IPS-18a (cell line): ENCODE results near the gene CALCOCO1.

ENCODE experiments used
- H3K27ac ChIP-seq: one replicate; pipeline ENCODE4 v1.5.1; 2013; ENCODE audit warnings: low read length
- H3K27me3 ChIP-seq: one replicate; pipeline ENCODE4 v1.6.1; 2013; ENCODE audit warnings: mild to moderate bottlenecking, low read length; ENCODE audit not compliant: control insufficient read depth, insufficient read depth
- H3K36me3 ChIP-seq: one replicate; pipeline ENCODE4 v1.6.1; 2013; ENCODE audit warnings: low read depth, low read length; ENCODE audit not compliant: control insufficient read depth
- H3K4me1 ChIP-seq: one replicate; pipeline ENCODE4 v1.6.1; 2013; ENCODE audit warnings: low read depth, low read length; ENCODE audit not compliant: control insufficient read depth
- H3K4me3 ChIP-seq: one replicate; pipeline ENCODE4 v1.5.1; 2013; ENCODE audit warnings: low read length
- H3K9ac ChIP-seq: one replicate; pipeline ENCODE4 v1.6.1; 2013; ENCODE audit warnings: mild to moderate bottlenecking, low read length, moderate library complexity
- H3K9me3 ChIP-seq: one replicate; pipeline ENCODE4 v1.6.1; 2013; ENCODE audit warnings: low read depth, low read length; ENCODE audit not compliant: control insufficient read depth

The CALCOCO1 gene

DNA sequence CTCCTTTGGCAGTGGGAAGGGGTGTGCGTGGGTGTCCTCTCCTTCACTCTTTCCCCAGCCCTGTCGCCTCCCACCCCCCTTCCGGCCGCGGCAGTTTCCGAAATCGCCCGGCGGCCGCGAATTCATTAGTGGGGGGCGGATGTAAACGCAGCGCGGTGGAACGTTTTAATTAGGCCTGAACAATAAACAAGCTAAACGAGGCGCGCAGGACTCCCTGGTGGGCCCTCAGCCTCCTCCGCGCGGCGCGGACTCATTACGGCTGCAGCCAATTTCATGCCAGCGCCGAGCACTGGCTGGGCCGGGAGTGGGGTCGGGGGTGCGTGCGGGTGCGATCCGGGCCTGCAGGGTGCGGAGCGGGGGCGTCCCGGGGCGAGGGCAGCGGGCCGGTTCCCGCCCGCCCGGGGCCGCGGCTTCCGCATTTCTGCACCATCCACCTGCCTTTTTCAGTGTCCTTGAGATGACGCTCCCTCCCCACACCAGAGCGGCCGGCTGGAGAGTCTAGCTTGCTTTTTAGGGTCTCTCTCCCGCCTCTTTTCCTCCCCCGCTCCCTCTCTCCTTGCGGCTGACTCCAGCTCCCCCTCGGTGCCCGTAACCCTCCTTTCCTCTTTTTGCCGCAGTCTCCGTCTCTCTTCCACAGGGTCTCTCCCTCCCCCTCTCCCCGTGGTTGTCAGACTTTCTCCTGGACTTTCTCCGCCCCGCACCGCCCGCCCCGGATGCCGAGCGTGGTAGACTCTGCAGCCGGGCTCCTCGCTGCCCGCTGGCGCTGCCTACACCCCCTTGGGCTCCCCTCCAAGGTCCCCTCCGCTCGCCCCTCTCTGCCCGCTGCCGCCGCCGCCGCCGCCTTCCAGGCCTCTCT is 24.3 kb upstream of the CALCOCO1 start, which contains the start of gene CISTR:
Gene CISTR (minus strand): TSS at position 644 of the 856 bp plus-strand sequence.
- Histone ChIP-seq H3K9ac (peak within 1 kb of the TSS; percentile 12), H3K4me1 (peaks cover 35% of the 10 kb centered on the region), H3K4me3 (peak within 1 kb of the TSS; percentile 64), H3K27ac (no peak within 1 kb of the TSS), H3K9me3 (no peaks in the 10 kb centered on the region), H3K36me3 (no peaks in the 10 kb centered on the region), H3K27me3 (peaks cover 99% of the 10 kb centered on the region)

DNA sequence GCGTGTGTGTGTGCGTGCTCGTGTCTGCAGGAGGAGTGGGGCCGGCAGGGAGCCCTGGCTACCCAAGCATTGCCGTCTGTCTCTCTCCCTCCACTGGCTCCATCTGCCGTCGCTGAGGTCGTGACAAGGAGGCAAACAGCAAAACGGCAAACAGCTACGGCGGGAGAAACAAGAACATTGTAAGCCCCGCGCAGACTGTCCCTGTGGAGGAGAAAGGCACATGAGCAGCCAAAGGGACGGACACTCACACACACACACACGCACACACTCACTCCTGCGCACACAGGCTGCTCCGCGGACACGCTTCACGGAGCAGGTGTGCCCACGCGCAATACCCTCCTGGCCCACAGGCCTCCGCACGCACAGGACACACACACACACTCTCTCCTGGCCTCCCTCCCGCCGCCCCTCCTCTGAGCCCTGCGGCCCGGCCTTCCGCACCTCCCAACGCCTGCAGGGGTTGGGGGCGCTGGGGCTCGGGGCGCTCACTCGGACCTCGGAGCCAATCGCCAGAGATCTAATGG is 23.6 kb upstream of the CALCOCO1 start:
- Histone ChIP-seq H3K36me3 (no peaks in the 10 kb centered on the region), H3K9ac (no peak overlapping the region), H3K27me3 (peaks cover 98% of the 10 kb centered on the region), H3K4me3 (peak overlapping the region; percentile 64), H3K27ac (no peak overlapping the region), H3K4me1 (peaks cover 28% of the 10 kb centered on the region), H3K9me3 (no peaks in the 10 kb centered on the region)

DNA sequence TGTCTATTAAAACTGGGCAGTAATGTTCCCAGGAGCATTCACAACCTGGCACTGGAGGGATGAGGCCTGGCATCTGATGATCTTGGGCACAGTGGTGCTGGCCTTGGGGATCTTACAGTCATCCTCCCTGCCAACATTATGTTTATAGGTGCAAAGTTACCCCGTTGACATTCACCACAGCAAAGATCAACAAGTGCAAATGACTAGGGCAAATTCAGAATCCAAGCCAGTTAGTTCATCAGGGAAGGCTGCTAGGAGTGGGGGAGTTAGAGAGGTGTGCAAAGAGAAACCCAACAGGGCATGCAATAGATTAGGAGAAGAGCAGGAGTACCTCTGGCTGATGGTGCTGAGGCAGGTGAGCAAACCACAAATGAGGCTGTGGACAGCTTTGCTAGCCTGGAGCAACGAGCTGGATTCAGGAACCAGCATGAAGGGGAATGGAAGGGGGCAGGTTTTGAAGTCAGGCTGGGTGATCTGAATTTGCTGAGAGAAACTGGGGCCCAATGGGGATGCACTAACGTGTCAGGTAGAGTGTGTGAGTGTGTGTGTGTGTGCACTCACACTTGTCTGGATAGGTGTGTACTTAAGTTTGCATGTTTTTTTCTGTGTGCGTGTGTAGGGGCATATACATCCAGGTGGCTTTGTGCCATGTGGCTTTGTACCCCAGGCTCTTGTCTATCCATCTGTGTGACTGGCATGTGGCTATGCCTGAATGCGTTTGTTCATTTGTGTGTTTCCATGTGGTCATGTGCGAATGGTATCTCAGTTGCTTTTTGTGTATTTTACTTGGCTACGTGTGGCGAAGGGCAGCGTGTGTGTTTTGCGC is 22.9 kb upstream of the CALCOCO1 start:
- H3K36me3 ChIP-seq: no peaks in the 10 kb centered on the region
- H3K9ac ChIP-seq: no peak overlapping the region
- H3K27me3 ChIP-seq: peaks cover 98% of the 10 kb centered on the region
- no peaks in the 10 kb centered on the region for H3K9me3 ChIP-seq
- H3K4me1 ChIP-seq: peaks cover 22% of the 10 kb centered on the region
- H3K4me3 ChIP-seq: peak overlapping the region; percentile 64
- no peak overlapping the region for H3K27ac ChIP-seq

DNA sequence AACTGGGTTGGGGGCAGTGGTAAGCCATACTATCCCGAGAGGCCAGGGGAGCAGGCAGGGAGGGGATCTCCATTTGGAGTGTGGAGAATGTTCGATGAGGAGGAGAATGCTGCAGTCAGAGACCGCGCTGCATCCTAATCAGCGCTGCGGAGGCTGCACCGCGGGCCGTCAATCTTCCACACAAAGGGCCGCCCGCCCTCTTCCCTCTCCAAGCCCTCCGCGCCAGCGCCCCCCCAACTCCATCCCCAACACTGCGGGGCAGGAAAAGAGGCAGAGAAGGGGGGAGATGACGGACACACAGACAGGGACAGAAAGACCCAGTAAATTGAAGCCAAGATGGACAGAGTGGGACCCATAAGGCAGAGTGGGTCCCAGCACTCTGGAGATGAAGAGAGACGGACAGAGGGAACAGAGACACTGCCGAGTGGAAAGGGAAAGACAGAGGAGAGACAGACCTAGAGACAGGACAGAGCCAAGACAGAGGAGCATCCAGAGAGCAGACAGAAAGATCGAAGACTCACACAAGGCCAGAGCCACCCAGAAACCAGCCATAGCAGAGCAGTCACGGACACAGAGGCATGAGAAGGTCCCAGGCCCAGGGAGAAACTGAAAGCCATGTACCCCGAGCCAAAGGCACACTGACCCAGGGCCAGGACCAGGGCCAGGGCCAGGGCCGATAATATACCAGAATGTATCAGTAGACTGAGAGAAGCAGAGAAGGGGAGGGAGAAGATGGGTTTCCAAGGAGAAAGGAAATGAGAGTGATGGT is 21.0 kb upstream of the CALCOCO1 start:
- H3K4me1 ChIP-seq: peaks cover 16% of the 10 kb centered on the region
- peaks cover 95% of the 10 kb centered on the region for H3K27me3 ChIP-seq
- H3K36me3 ChIP-seq: no peaks in the 10 kb centered on the region
- no peak overlapping the region for H3K27ac ChIP-seq
- no peak overlapping the region for H3K4me3 ChIP-seq
- H3K9ac ChIP-seq: no peak overlapping the region
- no peaks in the 10 kb centered on the region for H3K9me3 ChIP-seq

DNA sequence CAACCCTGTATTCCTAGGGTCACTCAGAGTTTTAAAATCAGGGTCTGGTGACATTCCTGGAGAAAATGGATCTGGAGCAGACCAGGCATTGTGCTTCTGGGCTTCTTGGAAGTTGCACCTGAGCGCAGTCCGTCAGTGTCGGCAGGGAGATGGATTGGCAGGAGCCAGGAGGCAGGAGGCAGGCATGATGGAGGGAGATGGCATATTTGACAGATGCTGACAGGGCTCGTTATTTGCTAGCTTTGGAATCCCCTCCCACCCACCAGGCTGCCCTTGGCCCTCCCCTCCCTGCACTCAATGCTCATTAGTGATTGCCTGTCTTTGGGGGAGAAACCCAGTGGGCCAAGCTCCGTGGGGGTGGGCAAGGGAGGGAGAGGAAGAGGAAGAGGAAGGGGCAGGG is 19.8 kb upstream of the CALCOCO1 start:
- H3K9me3 ChIP-seq: no peaks in the 10 kb centered on the region
- no peak overlapping the region for H3K27ac ChIP-seq
- H3K4me1 ChIP-seq: peaks cover 14% of the 10 kb centered on the region
- H3K9ac ChIP-seq: no peak overlapping the region
- peaks cover 95% of the 10 kb centered on the region for H3K27me3 ChIP-seq
- H3K4me3 ChIP-seq: no peak overlapping the region
- H3K36me3 ChIP-seq: no peaks in the 10 kb centered on the region

DNA sequence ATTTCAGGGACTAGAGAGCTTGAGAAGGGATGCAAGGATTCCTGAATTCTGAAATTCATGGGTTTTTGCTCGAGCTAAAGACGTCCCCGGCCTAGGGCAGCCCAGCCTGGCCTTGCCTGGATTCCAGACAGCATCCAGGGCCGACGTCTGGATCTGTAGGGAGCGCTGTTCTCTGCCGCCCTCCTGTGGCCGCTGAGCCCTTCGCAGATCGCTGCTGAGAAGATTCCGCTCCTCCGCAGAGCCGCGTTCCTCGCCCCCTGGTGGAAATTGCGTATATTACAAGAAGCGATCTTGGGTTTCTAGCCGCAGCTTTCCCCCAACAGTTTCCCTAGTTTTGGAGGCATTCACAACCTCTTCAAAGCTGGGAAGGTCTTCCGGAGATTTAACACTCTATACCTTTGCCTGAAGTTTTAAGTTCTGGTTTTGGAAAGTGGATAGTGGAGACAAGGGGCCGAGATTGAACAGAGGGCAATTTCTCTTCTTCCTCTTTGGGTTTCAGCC is 19.4 kb upstream of the CALCOCO1 start:
- no peaks in the 10 kb centered on the region for H3K9me3 ChIP-seq
- no peaks in the 10 kb centered on the region for H3K36me3 ChIP-seq
- H3K4me1 ChIP-seq: peaks cover 13% of the 10 kb centered on the region
- no peak overlapping the region for H3K4me3 ChIP-seq
- no peak overlapping the region for H3K27ac ChIP-seq
- H3K27me3 ChIP-seq: peaks cover 90% of the 10 kb centered on the region
- no peak overlapping the region for H3K9ac ChIP-seq

DNA sequence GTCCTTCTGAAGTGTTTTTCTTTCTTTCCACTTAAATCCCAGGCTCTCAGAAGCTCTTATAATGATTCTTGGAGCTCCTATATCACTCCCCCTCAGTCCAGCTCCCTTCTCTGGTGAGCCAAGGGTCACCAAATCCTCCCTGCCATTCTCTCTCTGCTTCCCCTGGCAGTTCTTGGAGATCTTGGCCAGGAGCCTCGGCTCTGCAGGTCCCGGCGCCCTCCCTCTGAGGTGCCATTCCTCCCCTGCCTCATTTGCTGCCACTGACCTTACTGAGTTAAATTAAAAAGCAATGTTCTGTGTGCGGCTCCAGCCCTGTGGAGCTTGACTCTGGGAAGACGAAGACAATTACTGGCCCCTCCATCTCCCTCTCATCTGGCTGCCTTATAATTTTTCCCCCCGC is 17.5 kb upstream of the CALCOCO1 start:
- Histone ChIP-seq H3K4me1 (peaks cover 7% of the 10 kb centered on the region), H3K9ac (no peak overlapping the region), H3K27ac (no peak overlapping the region), H3K36me3 (no peaks in the 10 kb centered on the region), H3K27me3 (peaks cover 90% of the 10 kb centered on the region), H3K4me3 (no peak overlapping the region), H3K9me3 (no peaks in the 10 kb centered on the region)

DNA sequence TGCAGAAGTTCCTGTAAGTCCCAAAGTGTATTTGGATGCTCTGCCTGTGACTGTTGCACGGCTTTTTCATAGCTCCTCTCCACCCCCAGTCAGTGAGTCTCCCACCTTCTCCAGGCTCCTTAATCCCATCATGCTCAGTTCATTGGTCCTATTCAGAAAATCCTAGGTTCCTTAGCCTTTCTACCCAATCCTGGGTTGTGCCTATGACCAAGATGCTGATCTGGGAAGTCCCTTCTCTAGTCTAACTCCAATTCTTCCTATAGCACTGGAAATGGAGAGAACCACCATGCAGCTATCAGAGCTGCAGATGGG is 16.8 kb upstream of the CALCOCO1 start:
- peaks cover 90% of the 10 kb centered on the region for H3K27me3 ChIP-seq
- H3K27ac ChIP-seq: no peak overlapping the region

DNA sequence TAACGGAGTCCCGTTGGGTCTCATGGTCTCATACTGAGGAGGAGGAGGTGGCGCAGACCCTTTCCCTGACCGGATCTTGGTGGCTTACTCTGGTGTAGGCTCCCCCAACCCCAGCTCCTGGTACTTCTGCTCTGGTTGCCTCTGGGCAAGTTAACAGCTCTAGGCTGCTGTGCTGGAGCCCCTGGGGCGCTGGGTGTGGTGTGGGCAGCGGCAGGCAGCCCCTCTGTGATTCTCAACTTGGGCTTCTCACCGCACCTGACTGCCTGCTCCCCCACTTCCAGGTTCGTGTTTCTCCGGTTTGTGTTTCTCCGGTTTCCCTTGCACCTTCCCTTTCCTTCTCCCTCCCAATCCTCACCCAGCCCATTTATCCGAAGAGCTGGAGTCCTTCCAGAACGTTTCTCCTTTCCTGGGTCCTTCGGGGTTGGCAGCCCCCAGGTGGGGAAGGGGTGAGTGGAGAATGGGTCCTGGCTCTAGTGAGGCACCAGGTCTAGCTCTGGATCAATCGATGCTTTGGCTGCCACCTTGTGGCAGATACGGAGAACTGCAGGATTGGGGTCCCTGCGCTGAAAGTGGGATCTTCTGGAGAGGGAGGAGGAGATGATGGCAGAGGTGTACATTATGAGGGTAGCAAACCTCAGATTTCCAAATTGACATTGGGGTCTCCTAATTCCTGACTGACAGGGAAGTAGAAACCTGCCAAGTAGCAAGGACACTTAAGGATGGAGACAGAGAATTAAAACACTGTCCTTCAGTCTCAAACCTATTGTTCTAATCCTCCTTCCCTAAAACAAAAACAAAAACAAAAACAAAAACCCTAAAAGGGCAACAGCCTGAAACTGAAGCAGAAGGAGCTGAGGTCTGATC is 16.2 kb upstream of the CALCOCO1 start:
- H3K27me3 ChIP-seq: peaks cover 90% of the 10 kb centered on the region
- no peaks in the 10 kb centered on the region for H3K36me3 ChIP-seq
- H3K9ac ChIP-seq: no peak overlapping the region
- H3K4me3 ChIP-seq: peak overlapping the region; percentile 16
- H3K9me3 ChIP-seq: no peaks in the 10 kb centered on the region
- no peak overlapping the region for H3K27ac ChIP-seq
- peaks cover 16% of the 10 kb centered on the region for H3K4me1 ChIP-seq

More for the DNA sequence above, 16.8 kb upstream of the CALCOCO1 start:
- Histone ChIP-seq H3K9ac (no peak overlapping the region), H3K4me1 (peaks cover 12% of the 10 kb centered on the region), H3K36me3 (no peaks in the 10 kb centered on the region), H3K4me3 (no peak overlapping the region), H3K9me3 (no peaks in the 10 kb centered on the region)

DNA sequence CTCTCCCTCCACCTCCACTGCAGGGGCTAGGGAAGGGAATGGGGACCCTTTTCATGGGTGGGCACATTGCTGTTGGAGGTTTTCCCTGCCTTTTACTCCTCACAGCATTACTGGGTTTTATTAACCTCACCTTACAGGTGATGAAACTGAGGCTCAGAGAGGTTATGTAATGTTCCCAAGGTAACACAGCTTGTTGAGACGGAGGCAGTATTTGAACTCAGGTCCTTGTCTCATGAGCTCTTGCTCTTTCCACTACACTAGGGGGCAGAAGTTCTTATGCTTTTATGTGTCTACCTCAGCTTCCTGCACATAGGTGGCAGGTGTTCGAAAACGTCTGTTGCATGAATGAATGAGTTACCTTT is 12.9 kb upstream of the CALCOCO1 start:
- no peak overlapping the region for H3K4me3 ChIP-seq
- H3K9ac ChIP-seq: no peak overlapping the region

More for the DNA sequence above, 12.9 kb upstream of the CALCOCO1 start:
- Histone ChIP-seq H3K36me3 (no peaks in the 10 kb centered on the region), H3K4me1 (peaks cover 13% of the 10 kb centered on the region), H3K9me3 (no peaks in the 10 kb centered on the region), H3K27me3 (peaks cover 92% of the 10 kb centered on the region), H3K27ac (no peak overlapping the region)
